GM19372 (cell line): ENCODE measurements around the gene ITSN2.
"Not testable (repeated sequence)": the region's sequence is repeated elsewhere in the genome, so short reads cannot be mapped to it uniquely, and the experiment has no call there.

Experiments
- ATAC-seq: cut with Tn5 transposase; IDR thresholded peaks from one replicate; pipeline ENCODE4 v1.9.1; 2021; ENCODE audit warnings: mild to moderate bottlenecking, low read depth, moderate library complexity; ENCODE audit not compliant: unreplicated experiment

The ITSN2 gene

GRCh38 chr2:24360050-24360962 is at the start of gene ITSN2:
ITSN2 (minus strand) TSS chr2:24360536; CDS start chr2:24328082, 32,454 bp downstream.
- peak; percentile 80 for ATAC-seq

DNA sequence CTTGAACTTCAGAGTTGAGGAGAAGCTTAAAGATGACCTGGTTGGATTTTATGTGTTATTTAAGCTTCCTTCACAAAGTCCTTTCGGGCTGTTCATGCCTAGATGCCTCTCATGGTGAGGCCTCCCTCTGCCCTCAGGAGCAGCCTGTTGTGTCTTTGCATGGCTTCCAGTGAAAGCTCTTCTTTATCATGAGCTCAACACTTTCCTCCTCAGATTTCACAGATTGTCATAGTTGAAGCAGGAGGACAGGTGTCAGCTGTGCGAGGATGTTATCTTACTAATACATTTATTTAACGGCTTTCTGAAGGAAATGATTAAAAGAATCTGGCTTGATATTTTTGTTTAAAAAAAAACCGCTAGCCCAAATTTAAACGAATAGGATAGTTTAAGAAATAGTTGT is 48.8 kb upstream of the ITSN2 start:
- no peak for ATAC-seq

DNA sequence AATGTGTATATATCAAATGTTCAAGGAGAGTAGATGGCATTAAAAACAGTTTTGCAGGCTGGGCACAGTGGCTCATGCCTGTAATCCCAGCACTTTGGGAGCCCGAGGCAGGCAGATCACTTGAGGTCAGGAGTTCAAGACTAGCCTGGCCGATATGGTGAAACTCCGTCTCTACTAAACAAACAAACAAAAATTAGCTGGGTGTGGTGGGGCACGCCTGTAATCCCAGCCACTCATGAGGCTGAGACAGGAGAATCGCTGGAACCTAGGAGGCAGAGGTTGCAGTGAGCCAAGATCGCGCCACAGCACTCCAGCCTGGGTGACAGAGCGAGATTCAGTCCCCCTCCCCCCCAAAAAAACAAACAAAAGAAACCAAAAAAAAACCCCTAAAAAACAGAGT is 48.4 kb upstream of the ITSN2 start:
- not testable (repeated sequence) for ATAC-seq

DNA sequence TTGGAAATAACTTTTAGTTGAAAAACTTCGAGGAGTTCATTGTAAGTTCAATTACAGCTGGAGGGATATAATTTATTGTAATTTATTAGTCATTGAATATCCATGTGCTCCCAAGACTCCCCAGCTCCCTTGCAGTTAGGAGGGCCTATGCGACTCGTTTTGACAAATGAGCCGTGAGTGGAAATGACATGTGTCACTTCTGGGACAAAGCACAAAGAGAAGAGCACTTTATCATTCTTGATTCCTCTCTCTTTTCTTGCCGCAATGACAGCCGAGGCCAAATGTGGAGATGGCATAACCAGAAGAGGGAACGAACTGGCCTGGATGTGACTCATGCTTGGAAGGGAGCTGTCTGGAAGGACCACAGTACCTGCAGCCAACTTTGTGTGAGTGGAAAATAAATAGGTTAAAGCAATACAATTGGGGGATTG is 44.2 kb upstream of the ITSN2 start:
- ATAC-seq, result no peak

DNA sequence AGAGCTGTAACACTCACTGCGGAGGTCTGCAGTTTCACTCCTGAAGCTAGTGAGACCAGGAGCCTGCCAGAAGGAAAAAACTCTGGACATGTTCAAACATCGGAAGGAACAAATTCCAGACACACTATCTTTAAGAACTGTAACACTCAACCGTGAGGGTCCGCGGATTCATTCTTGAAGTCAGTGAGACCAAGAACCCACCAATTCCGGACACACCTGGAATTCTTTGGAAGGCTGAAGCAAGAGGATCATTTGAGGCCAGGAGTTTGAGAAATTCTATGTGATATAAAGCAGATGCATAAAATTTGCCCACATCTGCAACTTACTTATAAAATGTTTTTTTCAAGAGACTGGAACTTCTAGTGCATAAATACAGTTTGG is 43.5 kb upstream of the ITSN2 start:
- no peak for ATAC-seq

DNA sequence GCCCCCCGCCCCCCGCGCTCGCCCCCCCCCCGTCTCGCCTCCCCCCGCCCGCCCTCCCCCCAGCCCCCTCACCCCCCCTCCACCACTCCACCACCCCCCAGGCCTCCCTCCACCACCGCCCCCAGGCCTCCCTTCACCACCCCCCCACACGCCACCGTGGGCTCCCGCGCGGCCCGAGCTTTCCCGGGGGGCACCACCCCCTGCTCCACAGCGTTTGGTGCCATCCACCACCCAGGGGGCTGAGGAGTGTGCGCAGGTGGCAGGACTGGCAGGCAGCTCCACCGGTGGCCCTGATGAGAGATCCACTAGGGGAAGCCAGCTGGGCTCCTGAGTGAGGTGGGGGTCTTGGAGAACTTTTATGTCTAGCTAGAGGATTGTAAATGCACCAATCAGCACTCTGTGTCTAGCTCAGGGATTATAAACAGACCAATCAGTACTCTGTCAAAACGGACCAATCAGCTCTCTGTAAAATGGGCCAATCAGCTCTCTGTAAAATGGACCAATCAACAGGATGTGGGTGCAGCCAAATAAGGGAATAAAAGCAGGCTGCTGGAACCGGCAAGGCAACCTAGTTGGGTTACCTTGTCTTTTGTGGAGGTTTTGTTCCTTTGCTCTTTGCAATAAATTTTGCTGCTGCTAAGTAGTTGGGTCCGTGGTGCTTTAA is 43.0 kb upstream of the ITSN2 start:
- ATAC-seq, result no peak

DNA sequence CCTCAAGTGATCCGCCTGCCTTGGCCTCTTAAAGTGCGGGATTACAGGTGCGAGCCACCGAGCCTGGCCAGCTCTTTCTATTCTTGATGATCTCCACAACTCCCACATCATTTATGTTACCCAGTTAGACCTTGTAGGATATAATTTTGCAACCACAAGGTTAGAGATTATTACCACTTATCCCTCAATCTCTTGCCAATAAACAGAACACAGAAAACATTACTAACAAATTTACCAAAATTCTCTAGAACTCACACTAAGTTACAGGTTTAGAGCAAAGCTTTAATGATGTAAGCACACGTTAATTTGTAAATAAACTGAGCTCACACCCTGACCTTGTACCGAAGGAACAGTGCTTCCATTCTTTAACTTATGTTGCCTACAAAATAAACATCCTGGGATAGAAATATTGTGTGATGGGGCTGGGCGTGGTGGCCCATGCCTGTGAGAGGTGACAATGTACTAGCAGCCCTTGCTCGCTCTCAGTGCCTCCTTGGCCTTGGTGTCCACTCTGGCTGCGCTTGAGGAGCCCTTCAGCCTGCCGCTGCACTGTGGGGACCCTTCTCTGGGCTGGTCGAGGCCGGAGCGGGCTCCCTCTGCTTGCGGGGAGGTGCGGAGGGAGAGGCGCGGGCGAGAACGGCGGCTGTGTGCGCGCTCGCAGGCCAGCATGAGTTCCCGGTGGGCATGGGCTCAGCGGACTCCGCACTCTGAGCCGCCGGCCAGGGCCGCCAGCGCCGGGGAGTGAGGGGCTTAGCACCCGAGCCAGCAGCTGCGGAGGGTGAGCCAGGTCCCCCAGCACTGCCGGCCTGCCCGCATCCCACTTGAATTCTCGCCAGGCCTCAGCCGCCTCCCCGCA is 42.1 kb upstream of the ITSN2 start:
- ATAC-seq, result no peak

- no peak for ATAC-seq
Observed at GRCh38 chr2:24400207-24400907, 40.0 kb upstream of the ITSN2 start.

GRCh38 chr2:24399434-24400206 is 39.3 kb upstream of the ITSN2 start:
- ATAC-seq, result no peak

- ATAC-seq, result no peak
Observed at GRCh38 chr2:24394998-24395397, 34.7 kb upstream of the ITSN2 start.

- no peak for ATAC-seq
Observed at GRCh38 chr2:24392542-24393059, 32.3 kb upstream of the ITSN2 start.

DNA sequence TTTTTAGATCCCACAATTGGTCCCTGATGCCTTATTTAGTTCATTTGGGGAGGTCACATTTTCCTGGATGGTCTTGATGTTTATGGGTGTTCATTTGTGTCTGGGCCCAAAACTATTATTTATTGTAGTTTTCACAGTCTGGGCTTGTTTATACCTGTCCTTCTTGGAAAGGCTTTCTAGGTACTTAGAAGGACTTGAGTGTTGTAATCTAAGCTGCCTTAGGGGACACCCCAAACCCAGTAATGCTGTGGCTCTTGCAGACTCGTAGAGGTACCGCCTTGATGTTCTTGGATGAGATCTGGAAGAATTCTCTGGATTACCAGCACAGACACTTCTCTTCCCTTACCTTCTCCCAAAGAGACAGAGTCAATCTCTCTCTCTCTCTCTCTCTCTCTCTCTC is 25.0 kb upstream of the ITSN2 start:
- no peak for ATAC-seq

GRCh38 chr2:24382363-24383073 is 22.2 kb upstream of the ITSN2 start:
- no peak for ATAC-seq

DNA sequence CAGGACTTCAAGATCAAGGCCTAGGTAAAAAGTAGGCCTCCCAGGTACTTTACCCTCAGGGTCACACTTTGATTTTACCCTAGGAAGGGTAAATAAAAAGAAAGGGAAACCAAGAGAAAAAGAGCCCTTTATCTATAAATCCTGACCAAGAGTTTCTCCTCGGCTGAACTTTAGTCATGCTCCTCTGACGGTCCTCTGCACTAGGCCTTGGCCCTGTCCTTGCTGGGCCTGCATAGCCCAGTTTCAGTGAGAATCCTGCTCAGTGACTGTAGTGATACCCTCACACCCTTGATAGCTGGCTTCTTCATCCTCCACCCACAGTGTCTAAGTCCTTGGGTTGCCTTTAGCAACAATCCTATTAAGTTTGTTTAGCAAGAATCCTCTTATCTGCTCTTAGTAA is 20.5 kb upstream of the ITSN2 start:
- ATAC-seq, result no peak

GRCh38 chr2:24375349-24376087 is 15.2 kb upstream of the ITSN2 start:
- no peak for ATAC-seq

- no peak for ATAC-seq
Observed at GRCh38 chr2:24374301-24374700, 14.0 kb upstream of the ITSN2 start.

GRCh38 chr2:24372033-24372432 is 11.7 kb upstream of the ITSN2 start:
- ATAC-seq, result no peak

- no peak for ATAC-seq
Observed at GRCh38 chr2:24365826-24366225, 5.5 kb upstream of the ITSN2 start.
